Measurements from ENCODE around the gene GSG1L.

GSG1L gene

DNA sequence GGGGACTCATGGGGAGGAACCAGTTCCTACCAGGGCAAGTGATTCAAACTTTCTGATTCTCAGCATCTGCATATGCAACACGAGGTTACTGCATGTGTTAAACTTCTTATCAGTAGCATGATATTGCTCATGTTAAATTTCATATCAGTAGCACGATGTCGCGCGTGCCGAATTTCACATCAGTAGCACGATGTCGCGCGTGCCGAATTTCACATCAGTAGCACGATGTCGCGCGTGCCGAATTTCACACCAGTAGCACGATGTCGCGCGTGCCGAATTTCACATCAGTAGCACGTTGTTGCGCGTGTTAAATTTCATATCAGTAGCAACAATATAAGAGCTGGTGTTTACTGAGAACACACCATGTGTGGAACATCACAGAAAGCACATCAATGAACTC is 221.6 kb downstream of the GSG1L start:
- Mint-ChIP-seq H3K9me3 (peaks cover 3% of the 10 kb centered on the region), H3K4me1 (no peaks in the 10 kb centered on the region), H3K27me3 (peaks cover 14% of the 10 kb centered on the region), H3K27ac (no peak overlapping the region), H3K36me3 (no peaks in the 10 kb centered on the region), H3K4me3 (no peak overlapping the region)
- no peak for ATAC-seq (ENCODE audit: low read depth)
- no peak for DNase-seq (ENCODE audit: low spot score in 2 of 2)

DNA sequence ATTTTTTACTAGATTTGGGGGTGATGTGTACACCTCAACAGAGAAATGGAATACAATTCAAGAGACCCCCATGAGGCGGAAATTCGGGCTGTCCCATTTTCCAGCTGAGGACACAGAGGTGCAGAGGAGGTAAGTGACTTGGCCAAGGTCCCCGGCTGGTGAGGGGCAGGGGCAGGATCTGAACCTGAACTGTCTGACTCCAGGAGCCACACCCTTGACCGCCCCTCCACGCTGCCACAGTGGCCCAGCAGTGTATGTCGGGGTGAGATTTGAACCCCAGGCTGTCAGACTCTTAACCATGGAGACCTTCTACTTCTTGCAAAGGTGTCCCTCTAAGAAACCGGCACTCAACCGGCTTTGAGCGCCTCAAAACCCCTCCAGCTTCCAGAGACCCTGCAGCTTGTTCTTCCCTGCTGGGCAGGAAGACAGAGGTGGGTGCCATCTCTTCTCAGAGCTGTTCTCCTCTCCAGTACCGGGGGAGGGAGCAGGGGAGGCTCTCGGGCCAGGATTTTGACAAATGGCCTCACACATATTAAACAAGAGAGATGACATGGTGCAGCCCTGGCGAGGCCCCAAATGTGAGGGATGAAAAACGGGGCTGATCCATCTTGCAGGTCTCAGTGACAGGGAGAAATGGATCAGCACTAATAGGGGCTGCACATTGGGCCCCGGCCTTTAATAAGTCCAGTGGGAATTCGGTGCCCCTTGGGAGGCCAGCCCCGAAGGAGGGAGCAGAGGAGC is 222.3 kb downstream of the GSG1L start:
- H3K27me3 Mint-ChIP-seq: peaks cover 20% of the 10 kb centered on the region
- no peak overlapping the region for H3K27ac Mint-ChIP-seq
- peaks cover 10% of the 10 kb centered on the region for H3K9me3 Mint-ChIP-seq
- no peak overlapping the region for H3K4me3 Mint-ChIP-seq
- no peaks in the 10 kb centered on the region for H3K4me1 Mint-ChIP-seq
- H3K36me3 Mint-ChIP-seq: peaks cover 3% of the 10 kb centered on the region
- no peak for DNase-seq (ENCODE audit: low spot score in 2 of 2)
- no peak for ATAC-seq (ENCODE audit: low read depth)

DNA sequence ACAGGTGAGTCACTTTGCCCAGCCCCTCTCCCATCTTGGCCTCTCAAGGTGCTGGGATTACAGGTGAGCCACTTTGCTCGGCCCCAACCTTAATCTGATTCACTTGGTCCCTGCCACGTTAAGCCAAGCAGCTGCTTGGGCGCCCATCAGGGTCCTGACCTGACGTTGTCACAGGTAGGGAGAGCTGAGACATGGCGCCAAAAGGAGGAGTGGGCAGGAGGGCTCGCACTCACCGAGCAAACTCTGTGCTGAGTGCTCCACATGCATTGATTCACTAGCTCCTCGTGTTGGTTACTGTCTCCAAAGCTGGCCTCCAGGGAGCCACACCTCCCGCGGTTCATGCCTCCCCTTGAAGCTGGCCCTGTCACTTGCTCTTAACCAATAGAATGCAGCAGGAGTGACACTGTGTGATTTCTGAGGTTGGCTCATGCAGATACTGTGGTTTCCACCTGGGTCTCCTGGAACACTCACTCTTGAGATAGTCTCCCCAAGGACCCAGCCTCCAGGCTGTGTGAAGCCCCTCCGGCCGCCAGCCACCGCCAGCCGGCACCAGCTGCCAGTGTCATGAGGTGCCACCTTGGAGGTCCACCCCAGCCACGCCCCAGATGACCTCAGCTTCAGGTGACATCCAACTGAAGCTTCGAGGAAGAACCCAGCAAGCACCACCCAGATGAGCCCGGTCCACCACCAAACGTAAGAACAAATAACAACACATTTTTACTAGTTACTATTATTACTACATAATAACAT is 223.0 kb downstream of the GSG1L start:
- peaks cover 8% of the 10 kb centered on the region for H3K9me3 Mint-ChIP-seq
- ATAC-seq (ENCODE audit: low read depth): no peak
- peaks cover 3% of the 10 kb centered on the region for H3K36me3 Mint-ChIP-seq
- no peaks in the 10 kb centered on the region for H3K4me1 Mint-ChIP-seq
- H3K27ac Mint-ChIP-seq: no peak overlapping the region
- H3K4me3 Mint-ChIP-seq: no peak overlapping the region
- no peak for DNase-seq (ENCODE audit: low spot score in 2 of 2)
- H3K27me3 Mint-ChIP-seq: peaks cover 16% of the 10 kb centered on the region

DNA sequence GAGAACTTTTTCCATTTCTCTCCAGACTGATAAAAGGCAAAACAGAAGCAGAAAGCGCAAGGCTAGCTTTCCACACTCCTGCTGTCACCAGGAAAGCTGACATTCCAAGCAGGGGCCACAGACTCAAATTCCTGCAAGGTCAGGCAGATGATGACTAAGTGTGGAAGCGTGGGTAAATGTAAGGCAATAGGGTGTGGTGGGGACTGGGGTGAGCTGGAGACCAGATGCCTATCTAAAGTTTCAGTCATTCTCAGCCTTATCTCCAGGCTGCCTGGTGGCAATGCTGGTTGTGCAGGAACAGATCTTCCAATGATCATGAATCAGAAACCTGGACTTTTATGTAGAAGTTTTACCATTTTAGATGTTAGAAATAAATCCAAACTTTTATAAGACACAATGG is 224.1 kb downstream of the GSG1L start:
- Mint-ChIP-seq H3K9me3 (peaks cover 8% of the 10 kb centered on the region), H3K27me3 (peaks cover 14% of the 10 kb centered on the region), H3K27ac (no peak overlapping the region), H3K4me3 (no peak overlapping the region), H3K36me3 (peaks cover 3% of the 10 kb centered on the region), H3K4me1 (no peaks in the 10 kb centered on the region)
- DNase-seq (ENCODE audit: low spot score in 2 of 2) (no peak), ATAC-seq (ENCODE audit: low read depth) (no peak)

DNA sequence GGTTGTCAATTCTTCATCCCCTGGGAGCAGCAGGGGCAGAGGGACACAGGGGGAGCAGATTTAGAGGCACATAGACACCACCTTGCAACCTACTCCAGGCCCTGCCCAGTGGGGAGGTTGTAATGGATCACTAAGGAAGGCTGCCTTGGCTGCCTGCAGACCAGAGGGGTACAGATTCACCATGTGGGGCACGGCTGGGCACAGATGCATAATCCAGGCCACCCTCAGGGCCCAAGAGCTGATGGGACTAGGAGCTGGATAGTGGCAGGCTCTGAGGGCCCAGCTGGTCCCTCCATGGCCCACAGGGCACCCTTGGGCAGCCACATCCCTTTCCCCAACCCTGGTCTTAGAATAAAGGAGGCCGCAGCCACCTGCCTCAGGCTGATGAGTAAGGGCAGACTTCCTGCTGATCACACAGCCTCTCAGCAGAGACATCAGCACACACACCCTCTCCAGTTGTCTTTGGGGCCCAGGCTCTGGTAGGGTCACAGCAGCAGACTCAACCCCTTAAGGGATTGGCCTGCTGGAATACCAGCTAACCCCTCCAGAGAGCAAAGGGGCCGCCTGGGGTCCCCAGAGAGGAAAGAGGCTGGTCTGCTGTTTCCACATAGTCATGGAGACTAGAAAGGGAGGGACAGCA is 224.9 kb downstream of the GSG1L start:
- Mint-ChIP-seq H3K36me3 (peaks cover 3% of the 10 kb centered on the region), H3K4me3 (no peak overlapping the region), H3K27ac (no peak overlapping the region), H3K4me1 (no peaks in the 10 kb centered on the region), H3K9me3 (peaks cover 8% of the 10 kb centered on the region), H3K27me3 (peaks cover 14% of the 10 kb centered on the region)
- DNase-seq (ENCODE audit: low spot score in 2 of 2): no peak
- ATAC-seq (ENCODE audit: low read depth): no peak

DNA sequence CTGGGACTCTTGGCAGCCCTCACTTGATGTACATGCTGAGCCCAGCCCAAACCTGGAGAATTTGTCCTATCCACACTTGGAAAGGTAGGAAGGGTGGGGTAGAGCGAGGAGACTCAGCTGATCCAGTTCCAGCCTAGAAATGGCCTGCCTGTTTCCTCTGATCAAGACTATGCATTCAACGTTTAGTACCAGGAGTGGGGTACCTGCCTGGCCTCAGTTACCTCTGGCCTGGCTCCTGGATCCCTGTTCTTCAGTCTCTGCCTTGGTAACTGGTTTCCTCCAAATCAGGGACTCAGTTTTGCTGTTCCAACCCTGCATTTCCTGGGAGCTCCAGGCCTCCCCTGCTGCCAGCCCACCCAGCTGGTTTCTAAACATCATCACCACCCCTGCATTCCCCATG is 233.5 kb downstream of the GSG1L start:
- H3K9me3 Mint-ChIP-seq: peaks cover 16% of the 10 kb centered on the region
- H3K4me3 Mint-ChIP-seq: no peak overlapping the region
- H3K36me3 Mint-ChIP-seq: peaks cover 1% of the 10 kb centered on the region
- peaks cover 3% of the 10 kb centered on the region for H3K4me1 Mint-ChIP-seq
- no peak overlapping the region for H3K27ac Mint-ChIP-seq
- no peak for ATAC-seq (ENCODE audit: low read depth)
- no peak for DNase-seq (ENCODE audit: low spot score in 2 of 2)
- H3K27me3 Mint-ChIP-seq: peaks cover 3% of the 10 kb centered on the region

- H3K27me3 Mint-ChIP-seq: peaks cover 4% of the 10 kb centered on the region
- H3K4me1 Mint-ChIP-seq: peaks cover 3% of the 10 kb centered on the region
- H3K9me3 Mint-ChIP-seq: peaks cover 16% of the 10 kb centered on the region
- H3K4me3 Mint-ChIP-seq: no peak overlapping the region
- no peak for ATAC-seq (ENCODE audit: low read depth)
- H3K36me3 Mint-ChIP-seq: peaks cover 1% of the 10 kb centered on the region
- no peak for DNase-seq (ENCODE audit: low spot score in 2 of 2)
- H3K27ac Mint-ChIP-seq: no peak overlapping the region
Observed at GRCh38 chr16:27828671-27829070, 234.8 kb downstream of the GSG1L start.

GRCh38 chr16:27827765-27828164 is 235.7 kb downstream of the GSG1L start:
- H3K36me3 Mint-ChIP-seq: peaks cover 1% of the 10 kb centered on the region
- no peak for DNase-seq (ENCODE audit: low spot score in 2 of 2)
- H3K9me3 Mint-ChIP-seq: peaks cover 14% of the 10 kb centered on the region
- no peak for ATAC-seq (ENCODE audit: low read depth)
- H3K27me3 Mint-ChIP-seq: peaks cover 6% of the 10 kb centered on the region
- peaks cover 3% of the 10 kb centered on the region for H3K4me1 Mint-ChIP-seq
- H3K4me3 Mint-ChIP-seq: no peak overlapping the region
- no peak overlapping the region for H3K27ac Mint-ChIP-seq

GRCh38 chr16:27826893-27827289 is 236.6 kb downstream of the GSG1L start:
- no peak for ATAC-seq (ENCODE audit: low read depth)
- peaks cover 14% of the 10 kb centered on the region for H3K9me3 Mint-ChIP-seq
- peaks cover 6% of the 10 kb centered on the region for H3K27me3 Mint-ChIP-seq
- DNase-seq (ENCODE audit: low spot score in 2 of 2): no peak
- H3K27ac Mint-ChIP-seq: no peak overlapping the region
- H3K4me1 Mint-ChIP-seq: peaks cover 3% of the 10 kb centered on the region
- no peak overlapping the region for H3K4me3 Mint-ChIP-seq
- H3K36me3 Mint-ChIP-seq: peaks cover 1% of the 10 kb centered on the region

GRCh38 chr16:27826081-27826892 is 237.2 kb downstream of the GSG1L start:
- H3K36me3 Mint-ChIP-seq: peaks cover 1% of the 10 kb centered on the region
- no peak for ATAC-seq (ENCODE audit: low read depth)
- no peak for DNase-seq (ENCODE audit: low spot score in 2 of 2)
- peaks cover 10% of the 10 kb centered on the region for H3K9me3 Mint-ChIP-seq
- H3K27me3 Mint-ChIP-seq: peaks cover 6% of the 10 kb centered on the region
- H3K4me1 Mint-ChIP-seq: peaks cover 3% of the 10 kb centered on the region
- H3K4me3 Mint-ChIP-seq: no peak overlapping the region
- no peak overlapping the region for H3K27ac Mint-ChIP-seq

GRCh38 chr16:27824786-27825185 is 238.7 kb downstream of the GSG1L start:
- ATAC-seq (ENCODE audit: low read depth) (no peak), DNase-seq (ENCODE audit: low spot score in 2 of 2) (no peak)
- no peak overlapping the region for H3K27ac Mint-ChIP-seq
- peaks cover 10% of the 10 kb centered on the region for H3K27me3 Mint-ChIP-seq
- peaks cover 3% of the 10 kb centered on the region for H3K4me1 Mint-ChIP-seq
- no peak overlapping the region for H3K4me3 Mint-ChIP-seq
- H3K9me3 Mint-ChIP-seq: peaks cover 5% of the 10 kb centered on the region
- H3K36me3 Mint-ChIP-seq: no peaks in the 10 kb centered on the region

DNA sequence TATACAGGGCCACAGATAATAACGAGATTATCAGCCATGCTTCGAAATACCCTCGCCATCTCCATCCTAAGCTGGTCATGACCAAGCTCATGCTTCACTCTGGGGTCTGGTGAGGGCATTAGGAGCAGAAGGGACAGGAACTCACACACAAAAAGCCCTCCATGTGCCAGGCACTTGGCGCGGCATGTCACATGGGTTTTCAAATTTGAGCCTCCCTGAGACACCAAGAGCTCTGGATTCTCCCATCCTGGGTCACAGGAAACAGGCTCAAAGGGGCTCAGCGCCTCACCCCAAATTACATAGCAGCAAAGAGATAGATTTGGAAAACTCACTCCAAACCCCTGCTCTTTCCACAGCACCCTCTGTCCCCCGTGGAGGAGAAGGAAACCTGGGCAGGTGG is 239.5 kb downstream of the GSG1L start:
- H3K36me3 Mint-ChIP-seq: no peaks in the 10 kb centered on the region
- H3K9me3 Mint-ChIP-seq: peaks cover 4% of the 10 kb centered on the region
- no peak for ATAC-seq (ENCODE audit: low read depth)
- peaks cover 3% of the 10 kb centered on the region for H3K4me1 Mint-ChIP-seq
- H3K27me3 Mint-ChIP-seq: peaks cover 12% of the 10 kb centered on the region
- H3K4me3 Mint-ChIP-seq: no peak overlapping the region
- DNase-seq (ENCODE audit: low spot score in 2 of 2): no peak
- no peak overlapping the region for H3K27ac Mint-ChIP-seq

DNA sequence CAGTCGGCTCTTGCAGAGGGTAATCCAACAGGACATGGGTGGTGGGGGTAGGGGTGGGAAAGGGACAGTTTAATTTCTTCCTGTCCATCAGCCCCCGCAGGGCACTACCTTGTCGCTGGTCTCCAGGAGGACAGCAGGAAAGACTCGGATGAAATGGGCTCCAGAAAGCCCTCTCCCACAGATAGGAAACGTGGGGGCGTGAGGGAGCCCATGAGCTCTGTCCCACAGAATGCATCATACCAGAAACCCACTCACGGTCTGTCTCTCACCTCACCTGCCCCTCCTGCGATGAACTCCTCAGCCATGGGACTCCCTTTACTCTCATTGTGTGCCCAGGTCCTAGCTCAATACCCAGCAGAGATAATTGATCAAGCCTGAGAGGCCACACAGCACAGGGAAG is 240.1 kb downstream of the GSG1L start:
- Mint-ChIP-seq H3K4me1 (peaks cover 3% of the 10 kb centered on the region), H3K9me3 (peaks cover 4% of the 10 kb centered on the region), H3K27me3 (peaks cover 13% of the 10 kb centered on the region), H3K4me3 (no peak overlapping the region), H3K27ac (no peak overlapping the region), H3K36me3 (no peaks in the 10 kb centered on the region)
- ATAC-seq (ENCODE audit: low read depth) (no peak), DNase-seq (ENCODE audit: low spot score in 2 of 2) (no peak)

DNA sequence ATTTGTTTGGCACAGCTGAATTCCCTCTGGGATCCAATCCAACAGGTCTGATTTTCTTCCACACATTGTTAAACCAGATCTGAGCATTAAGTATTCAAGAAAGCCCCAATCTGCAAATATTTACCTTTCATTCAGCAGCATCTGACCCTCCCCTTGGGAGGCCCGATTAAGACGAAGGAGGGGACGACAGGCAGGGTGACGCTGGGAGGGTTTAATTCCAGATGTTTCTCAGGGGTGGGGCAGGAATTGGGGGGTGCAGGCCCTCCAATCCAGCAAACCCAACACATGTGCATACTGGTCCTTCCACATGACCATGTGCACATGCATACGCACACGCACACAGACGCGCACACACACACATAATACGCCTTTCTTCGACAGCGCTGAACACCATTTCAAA is 240.5 kb downstream of the GSG1L start:
- Mint-ChIP-seq H3K27ac (no peak overlapping the region), H3K4me1 (peaks cover 3% of the 10 kb centered on the region), H3K4me3 (no peak overlapping the region), H3K36me3 (no peaks in the 10 kb centered on the region), H3K9me3 (peaks cover 2% of the 10 kb centered on the region), H3K27me3 (peaks cover 16% of the 10 kb centered on the region)
- ATAC-seq (ENCODE audit: low read depth) (no peak), DNase-seq (ENCODE audit: low spot score in 2 of 2) (no peak)

Measured in memory B cell (primary cell).